Dermis microvascular lymphatic vessel endothelial cell (primary cell): ENCODE measurements around the gene FBXO24. TPM values are rescaled to one million over a fixed set of nuclear protein-coding genes. Genes with fewer than 3 reads are reported as not detected.

Source experiments
- DNase-seq, 2 donors: peaks; one replicate each; pipeline versions ENCODE4 v3.0.0 to v3.0.0-alpha.2; 2010; ENCODE audit warnings: low read depth in 2 of 2
- total RNA-seq: library from RNA; depleted of rRNA; stranded (reverse); fragments of >200 nt; gene quantifications from 2 replicates; pipeline ENCODE4 v1.2.1, GENCODE V29; 2014

The FBXO24 gene
- total RNA-seq, 1 donor from 2014 or later = 0.13 TPM

- DNase-seq = no peak
Measured at GRCh38 chr7:100590077-100590737, 4.1 kb downstream of the FBXO24 start.

GRCh38 chr7:100591596-100591995, 5.5 kb downstream of the FBXO24 start:
- no peak for DNase-seq

- DNase-seq = no peak
Measured at GRCh38 chr7:100595188-100595587, 9.1 kb downstream of the FBXO24 start.

- no peak for DNase-seq
Measured at GRCh38 chr7:100598425-100598824, 12.3 kb downstream of the FBXO24 start.

GRCh38 chr7:100599911-100600729, 14.0 kb downstream of the FBXO24 start:
- DNase-seq = no peak

GRCh38 chr7:100600730-100601038, 14.6 kb downstream of the FBXO24 start:
- no peak for DNase-seq

- no peak for DNase-seq
Measured at GRCh38 chr7:100602889-100603725, 17.0 kb downstream of the FBXO24 start.

GRCh38 chr7:100603726-100604027, 17.5 kb downstream of the FBXO24 start:
- no peak for DNase-seq

GRCh38 chr7:100604028-100604975, 18.2 kb downstream of the FBXO24 start:
- peak in 1 of 2 donors; percentile 59 for DNase-seq

- peak in 1 of 2 donors; percentile 11 for DNase-seq
Measured at GRCh38 chr7:100604976-100605911, 19.1 kb downstream of the FBXO24 start.

GRCh38 chr7:100606313-100606712, 20.2 kb downstream of the FBXO24 start:
- no peak for DNase-seq

- no peak for DNase-seq
Measured at GRCh38 chr7:100607111-100607510, 21.0 kb downstream of the FBXO24 start.

GRCh38 chr7:100609958-100610357, 23.8 kb downstream of the FBXO24 start:
- no peak for DNase-seq

- peak; percentile 99 to 100 for DNase-seq
Measured at GRCh38 chr7:100611983-100612729, 26.0 kb downstream of the FBXO24 start, which contains the start of gene MOSPD3. MOSPD3 (plus strand) TSS chr7:100612540; CDS start chr7:100612792, 252 bp downstream.

GRCh38 chr7:100612730-100613390, 26.7 kb downstream of the FBXO24 start:
- DNase-seq = peak in 1 of 2 donors; percentile 21

- DNase-seq = no peak
Measured at GRCh38 chr7:100613412-100614175, 27.5 kb downstream of the FBXO24 start.

GRCh38 chr7:100614308-100614861, 28.3 kb downstream of the FBXO24 start:
- DNase-seq = no peak

- DNase-seq = no peak
Measured at GRCh38 chr7:100620239-100620638, 34.1 kb downstream of the FBXO24 start.
